WTC11 (cell line): ENCODE measurements around the gene PHACTR3. TPM values are rescaled to one million over a fixed set of nuclear protein-coding genes. Genes with fewer than 3 reads are reported as not detected.

Experiments used
- ATAC-seq: fragments of 200-7000 bp; cut with Tn5 transposase; 2 replicates; pipeline ENCODE4 v1.10.0; 2021; ENCODE audit warnings: mild to moderate bottlenecking, moderate library complexity
- CTCF ChIA-PET: fragments of 300-600 bp; sonication (Branson Sonifier 250); formaldehyde crosslinking; loops from one replicate; lab custom pipeline; 2021; ENCODE audit warnings: antibody characterized with exemption; lab: Charles Lee
- POLR2A ChIA-PET: fragments of 350-600 bp; sonication (Branson Sonifier 250); formaldehyde crosslinking; loops from one replicate; lab custom pipeline; 2021; ENCODE audit warnings: antibody characterized with exemption; lab: Charles Lee
- DNase-seq: peaks from one replicate; pipeline ENCODE4 v3.0.0; 2021; ENCODE audit warnings: low spot score
- H3K27ac Mint-ChIP-seq: 2 replicates; pipeline ENCODE4 v1.8.0; 2021; ENCODE audit warnings: mixed read lengths
- H3K27me3 Mint-ChIP-seq: 2 replicates; pipeline ENCODE4 v1.8.0; 2021; ENCODE audit warnings: low read depth, mild to moderate bottlenecking, moderate library complexity, mixed read lengths
- H3K36me3 Mint-ChIP-seq: 2 replicates; pipeline ENCODE4 v1.8.0; 2021; ENCODE audit warnings: mixed read lengths
- H3K4me1 Mint-ChIP-seq: 2 replicates; pipeline ENCODE4 v1.8.0; 2022; ENCODE audit warnings: mixed read lengths
- H3K4me3 Mint-ChIP-seq: 2 replicates; pipeline ENCODE4 v1.8.0; 2021; ENCODE audit warnings: mild to moderate bottlenecking, moderate library complexity, mixed read lengths
- H3K9me3 Mint-ChIP-seq: 2 replicates; pipeline ENCODE4 v1.8.0; 2021; ENCODE audit warnings: mixed read lengths
- AFF4 ChIP-seq: sonication (generic); formaldehyde crosslinking; IDR thresholded peaks from 2 replicates; pipeline ENCODE4 v1.8.1; 2023; ENCODE audit warnings: mild to moderate bottlenecking, missing genetic modification reagents, borderline replicate concordance
- AR ChIP-seq: fragments of 250-450 bp; sonication (Bioruptor Pico); IDR thresholded peaks from 2 replicates; pipeline ENCODE4 v1.9.0; 2021; ENCODE audit warnings: mild to moderate bottlenecking
- ATF1 ChIP-seq: sonication (generic); formaldehyde crosslinking; IDR thresholded peaks from 2 replicates; pipeline ENCODE4 v1.8.1; 2023; ENCODE audit warnings: mild to moderate bottlenecking, moderate library complexity, missing genetic modification reagents
- ATF2 ChIP-seq: sonication (generic); formaldehyde crosslinking; IDR thresholded peaks from 2 replicates; pipeline ENCODE4 v1.8.1; 2022; ENCODE audit warnings: low read depth, missing genetic modification reagents, borderline replicate concordance
- ATF3 ChIP-seq: sonication (generic); formaldehyde crosslinking; conservative IDR thresholded peaks from 2 replicates; pipeline ENCODE4 v1.8.1; 2022; ENCODE audit warnings: mild to moderate bottlenecking, missing genetic modification reagents
- FOXK1 ChIP-seq: sonication (generic); formaldehyde crosslinking; IDR thresholded peaks from 2 replicates; pipeline ENCODE4 v1.8.0; 2022; ENCODE audit warnings: mild to moderate bottlenecking, moderate library complexity, missing genetic modification reagents
- FOXP1 ChIP-seq: sonication (generic); formaldehyde crosslinking; IDR thresholded peaks from 2 replicates; pipeline ENCODE4 v1.8.0; 2022; ENCODE audit warnings: missing genetic modification reagents, mild to moderate bottlenecking, moderate library complexity, borderline replicate concordance
- FOXP4 ChIP-seq: sonication (generic); formaldehyde crosslinking; IDR thresholded peaks from 2 replicates; pipeline ENCODE4 v1.8.0; 2022; ENCODE audit warnings: mild to moderate bottlenecking, missing genetic modification reagents
- GTF2I ChIP-seq: fragments of 250-450 bp; sonication (Bioruptor Pico); conservative IDR thresholded peaks from 2 replicates; pipeline ENCODE4 v1.4.0; 2021; ENCODE audit warnings: mild to moderate bottlenecking
- HMGA2 ChIP-seq: fragments of 250-450 bp; sonication (Bioruptor Pico); IDR thresholded peaks from 2 replicates; pipeline ENCODE4 v1.4.0; 2021; ENCODE audit warnings: mild to moderate bottlenecking, moderate library complexity
- IRF2 ChIP-seq: sonication (generic); formaldehyde crosslinking; IDR thresholded peaks from 2 replicates; pipeline ENCODE4 v1.8.0; 2022; ENCODE audit warnings: low read depth, missing genetic modification reagents, borderline replicate concordance
- NR1H2 ChIP-seq: sonication (generic); formaldehyde crosslinking; IDR thresholded peaks from 2 replicates; pipeline ENCODE4 v1.9.0; 2021; ENCODE audit warnings: mild to moderate bottlenecking, moderate library complexity, missing genetic modification reagents
- NR2C2 ChIP-seq: sonication (generic); formaldehyde crosslinking; IDR thresholded peaks from 2 replicates; pipeline ENCODE4 v1.8.0; 2022; ENCODE audit warnings: mild to moderate bottlenecking, missing genetic modification reagents
- NR3C1 ChIP-seq: sonication (generic); formaldehyde crosslinking; conservative IDR thresholded peaks from 2 replicates; pipeline ENCODE4 v1.8.1; 2023; ENCODE audit warnings: low read depth, mild to moderate bottlenecking, missing genetic modification reagents
- OVOL2 ChIP-seq: fragments of 250-450 bp; sonication (Bioruptor Pico); IDR thresholded peaks from 2 replicates; pipeline ENCODE4 v1.9.0; 2021; ENCODE audit warnings: mild to moderate bottlenecking, borderline replicate concordance
- SMAD3 ChIP-seq: sonication (generic); formaldehyde crosslinking; IDR thresholded peaks from 2 replicates; pipeline ENCODE4 v1.8.0; 2022; ENCODE audit warnings: missing genetic modification reagents, mild to moderate bottlenecking, borderline replicate concordance
- STAT6 ChIP-seq: sonication (generic); formaldehyde crosslinking; conservative IDR thresholded peaks from 2 replicates; pipeline ENCODE4 v1.8.1; 2023; ENCODE audit warnings: mild to moderate bottlenecking, low read depth, missing genetic modification reagents, moderate library complexity
- ZMAT4 ChIP-seq: fragments of 250-450 bp; sonication (Bioruptor Pico); IDR thresholded peaks from 2 replicates; pipeline ENCODE4 v1.9.0; 2021; ENCODE audit warnings: mild to moderate bottlenecking
- ZNF232 ChIP-seq: sonication (generic); formaldehyde crosslinking; IDR thresholded peaks from 2 replicates; pipeline ENCODE4 v1.8.0; 2022; ENCODE audit warnings: mild to moderate bottlenecking, missing genetic modification reagents
- ZNF317 ChIP-seq: sonication (generic); formaldehyde crosslinking; IDR thresholded peaks from 2 replicates; pipeline ENCODE4 v1.8.1; 2023; ENCODE audit warnings: low read depth, mild to moderate bottlenecking, moderate library complexity, missing genetic modification reagents, borderline replicate concordance
- ZNF396 ChIP-seq: fragments of 250-450 bp; sonication (Bioruptor Pico); IDR thresholded peaks from 2 replicates; pipeline ENCODE4 v1.8.0; 2021; ENCODE audit warnings: mild to moderate bottlenecking, moderate library complexity, borderline replicate concordance
- total RNA-seq: library from RNA; stranded (reverse); gene quantifications from 3 replicates; pipeline ENCODE4 v1.2.3, GENCODE V29; 2021

The PHACTR3 gene
- total RNA-seq, 1 experiment from 2014 or later, result 0.28 TPM

- DNase-seq (no peak), ATAC-seq (no peak)
- Mint-ChIP-seq H3K27ac (no peak overlapping the region), H3K9me3 (peaks cover 10% of the 10 kb centered on the region), H3K4me3 (no peak overlapping the region), H3K27me3 (peaks cover 66% of the 10 kb centered on the region), H3K36me3 (no peaks in the 10 kb centered on the region), H3K4me1 (no peaks in the 10 kb centered on the region)
- no peak for TF ChIP-seq ZNF317 (CRISPR knock-in tag)
- TF ChIP-seq ATF3 (CRISPR knock-in tag), result no peak
- TF ChIP-seq OVOL2 (CRISPR knock-in tag), result no peak
- no peak for TF ChIP-seq FOXP4 (CRISPR knock-in tag)
- TF ChIP-seq IRF2 (CRISPR knock-in tag), result no peak
- no peak for TF ChIP-seq ZMAT4
- no peak for TF ChIP-seq FOXP1 (CRISPR knock-in tag)
- TF ChIP-seq FOXK1, result no peak
- TF ChIP-seq ZNF396 (CRISPR knock-in tag), result no peak
- TF ChIP-seq NR3C1 (CRISPR knock-in tag), result no peak
- TF ChIP-seq NR2C2 (CRISPR knock-in tag), result no peak
- TF ChIP-seq SMAD3 (CRISPR knock-in tag), result no peak
- TF ChIP-seq AFF4, result no peak
- no peak for TF ChIP-seq GTF2I (CRISPR knock-in tag)
- TF ChIP-seq NR1H2 (CRISPR knock-in tag), result no peak
- no peak for TF ChIP-seq ZNF232 (CRISPR knock-in tag)
- no peak for TF ChIP-seq ATF2 (CRISPR knock-in tag)
- TF ChIP-seq HMGA2 (CRISPR knock-in tag), result no peak
- TF ChIP-seq ATF1 (CRISPR knock-in tag), result no peak
- POLR2A ChIA-PET, result no interaction called here
- CTCF ChIA-PET, result no interaction called here
Measured at GRCh38 chr20:59623583-59623982, 19.2 kb downstream of the PHACTR3 start.

GRCh38 chr20:59624401-59624800, 20.1 kb downstream of the PHACTR3 start:
- ChIA-PET CTCF (no interaction called here), POLR2A (no interaction called here)
- Mint-ChIP-seq H3K4me3 (no peak overlapping the region), H3K27me3 (peaks cover 61% of the 10 kb centered on the region), H3K36me3 (no peaks in the 10 kb centered on the region), H3K4me1 (no peaks in the 10 kb centered on the region), H3K27ac (no peak overlapping the region), H3K9me3 (peaks cover 11% of the 10 kb centered on the region)
- no peak for DNase-seq
- ATAC-seq, result no peak
- TF ChIP-seq AR (CRISPR knock-in tag), result no peak
- no peak for TF ChIP-seq STAT6
